HG02870 (cell line): Measurements from ENCODE around the gene FOXB2.

Experiments used
- ATAC-seq: cut with Tn5 transposase; IDR thresholded peaks from one replicate; pipeline ENCODE4 v1.9.1; 2021; ENCODE audit warnings: mild to moderate bottlenecking, moderate library complexity; ENCODE audit not compliant: unreplicated experiment

FOXB2 gene

GRCh38 chr9:77015327-77016048 lies 4.0 kb upstream of the FOXB2 start:
- ATAC-seq = no peak

- ATAC-seq = no peak
Measured at GRCh38 chr9:77016121-77016525, 3.3 kb upstream of the FOXB2 start.

GRCh38 chr9:77016526-77017504 lies 2.6 kb upstream of the FOXB2 start:
- no peak for ATAC-seq

GRCh38 chr9:77017505-77017894 lies 2.0 kb upstream of the FOXB2 start:
- ATAC-seq = no peak

GRCh38 chr9:77018058-77018968 lies 1.1 kb upstream of the FOXB2 start:
- ATAC-seq = no peak

- no peak for ATAC-seq
Measured at GRCh38 chr9:77018969-77019235, 553 bp upstream of the FOXB2 start.

- no peak for ATAC-seq
Measured at GRCh38 chr9:77019926-77020412, 514 bp downstream of the FOXB2 start.

- no peak for ATAC-seq
Measured at GRCh38 chr9:77020413-77021290, 1.2 kb downstream of the FOXB2 start.

- ATAC-seq = no peak
Measured at GRCh38 chr9:77021291-77021894, 1.9 kb downstream of the FOXB2 start.

- no peak for ATAC-seq
Measured at GRCh38 chr9:77021922-77022782, 2.7 kb downstream of the FOXB2 start.

GRCh38 chr9:77022783-77023440 lies 3.5 kb downstream of the FOXB2 start:
- no peak for ATAC-seq

- ATAC-seq = no peak
Measured at GRCh38 chr9:77023726-77024125, 4.3 kb downstream of the FOXB2 start.

GRCh38 chr9:77024776-77025545 lies 5.5 kb downstream of the FOXB2 start:
- ATAC-seq = no peak

GRCh38 chr9:77028478-77028877 lies 9.0 kb downstream of the FOXB2 start:
- ATAC-seq = no peak

GRCh38 chr9:77030045-77030444 lies 10.6 kb downstream of the FOXB2 start:
- no peak for ATAC-seq

- ATAC-seq = no peak
Measured at GRCh38 chr9:77038281-77039036, 19.0 kb downstream of the FOXB2 start.

GRCh38 chr9:77040340-77040739 lies 20.9 kb downstream of the FOXB2 start:
- ATAC-seq = no peak
